HepG2 (cell line): ENCODE results near the gene ABCB6. TPM values are rescaled to one million over a fixed set of nuclear protein-coding genes. Genes with fewer than 3 reads are reported as not detected.

Source experiments
- ATAC-seq: fragments of 200-7000 bp; cut with Tn5 transposase; 3 replicates; pipeline ENCODE4 v1.9.1; 2020; ENCODE audit warnings: mild to moderate bottlenecking, moderate library complexity
- BruUV-seq: library from RNA; stranded (reverse); fragments of 400-500 nt; replicated peaks from 2 replicates; lab custom pipeline; 2021; lab: Mats Ljungman, UMichigan
- CTCF ChIA-PET: fragments of 300-600 bp; formaldehyde crosslinking; extraction: SDS; loops from one replicate; lab custom pipeline; 2021; ENCODE audit warnings: low total read pairs, inconsistent platforms, low intra/inter-chr PET ratio; lab: Yijun Ruan, JAX
- POLR2A ChIA-PET: fragments of 350-600 bp; sonication (Branson Sonifier 250); formaldehyde crosslinking; loops from one replicate; lab custom pipeline; 2020; ENCODE audit warnings: antibody characterized with exemption, inconsistent platforms; lab: Yijun Ruan, JAX
- DNase-seq: peaks from one replicate; pipeline ENCODE4 v3.0.0-alpha.2; 2015; ENCODE audit warnings: low spot score
- FAIRE-seq: peaks from 3 replicates; lab custom pipeline; 2011; peaks lifted over from hg19 to GRCh38; lab: Jason Lieb, UNC
- H2AFZ ChIP-seq: one replicate; pipeline ENCODE4 v1.6.1; 2011; ENCODE audit warnings: low read length, inconsistent platforms
- H3K27ac ChIP-seq: fragments of 300-600 bp; 3 replicates; pipeline ENCODE4 v1.8.0; 2011; ENCODE audit warnings: mixed run types, mild to moderate bottlenecking, mixed read lengths, low read length, inconsistent platforms; ENCODE audit not compliant: insufficient read depth; ENCODE audit errors: extremely low read length
- H3K27me3 ChIP-seq, 2 experiments: fragments of 200-600 bp in 1 of 2; 2 replicates in 1 of 2; 3 replicates in 1 of 2; pipeline versions ENCODE4 v1.6.0 to v1.8.0; 2011; ENCODE audit warnings: low read length in 2 of 2, mild to moderate bottlenecking in 2 of 2, moderate library complexity in 2 of 2, inconsistent platforms in 1 of 2; ENCODE audit not compliant: insufficient read depth in 2 of 2, control insufficient read depth in 1 of 2
- H3K36me3 ChIP-seq, 2 experiments: fragments of 200-600 bp in 1 of 2; replicated peaks in 1 of 2; 2 replicates in 1 of 2; 3 replicates in 1 of 2; pipeline versions ENCODE4 v1.5.1 to v1.8.0; 2011; ENCODE audit warnings: low read length in 2 of 2, inconsistent platforms in 1 of 2; ENCODE audit not compliant: insufficient read depth in 2 of 2, control insufficient read depth in 1 of 2
- H3K4me1 ChIP-seq: 2 replicates; pipeline ENCODE4 v1.5.1; 2012; ENCODE audit warnings: low read length, inconsistent platforms; ENCODE audit not compliant: insufficient read depth
- H3K4me2 ChIP-seq: 2 replicates; pipeline ENCODE4 v1.6.0; 2011; ENCODE audit warnings: low read depth, low read length, inconsistent platforms
- H3K4me3 ChIP-seq, 3 experiments: fragments of 200-600 bp in 1 of 3; sonication (generic), shearing (Covaris generic) in 1 of 3; replicated peaks in 1 of 3; 2 replicates each; pipeline ENCODE4 v1.5.1; 2011 to 2016; ENCODE audit warnings: low read length in 3 of 3, inconsistent platforms in 2 of 3, low read depth in 2 of 3, mild to moderate bottlenecking in 2 of 3, control low read depth in 1 of 3, mixed read lengths in 1 of 3; ENCODE audit not compliant: insufficient read depth in 1 of 3
- H3K79me2 ChIP-seq: one replicate; pipeline ENCODE4 v1.6.1; 2011; ENCODE audit warnings: low read length, inconsistent platforms; ENCODE audit not compliant: insufficient read depth
- H3K9ac ChIP-seq: 2 replicates; pipeline ENCODE4 v1.6.0; 2011; ENCODE audit warnings: mild to moderate bottlenecking, low read depth, low read length, inconsistent platforms; ENCODE audit not compliant: insufficient read depth
- H3K9me3 ChIP-seq: 2 replicates; pipeline ENCODE4 v1.5.1; 2012; ENCODE audit warnings: mild to moderate bottlenecking, low read length
- H4K20me1 ChIP-seq: 2 replicates; pipeline ENCODE4 v1.6.0; 2011; ENCODE audit warnings: inconsistent platforms, mild to moderate bottlenecking, low read length, moderate library complexity; ENCODE audit not compliant: insufficient read depth
- DNMT1 ChIP-seq: sonication (generic); formaldehyde crosslinking; IDR thresholded peaks from 2 replicates; pipeline ENCODE4 v1.5.1; 2020; ENCODE audit warnings: mild to moderate bottlenecking, missing genetic modification reagents
- DR1 ChIP-seq: sonication (generic); formaldehyde crosslinking; IDR thresholded peaks from 2 replicates; pipeline ENCODE4 v1.8.0; 2021; ENCODE audit warnings: mild to moderate bottlenecking, missing genetic modification reagents, inconsistent platforms
- HNRNPL ChIP-seq: fragments of 200-400 bp; formaldehyde crosslinking; IDR thresholded peaks from 2 replicates; pipeline ENCODE4 v1.6.1; 2017; ENCODE audit warnings: mild to moderate bottlenecking, low read depth, low read length
- KLF15 ChIP-seq: sonication (generic); formaldehyde crosslinking; IDR thresholded peaks from 2 replicates; pipeline ENCODE4 v1.8.1; 2023; ENCODE audit warnings: borderline replicate concordance, mild to moderate bottlenecking, inconsistent platforms, missing genetic modification reagents, mixed read lengths
- KLF9 ChIP-seq: IDR thresholded peaks from 2 replicates; pipeline ENCODE4 v1.6.1; 2016; ENCODE audit warnings: low read depth
- MAFF ChIP-seq: IDR thresholded peaks from 2 replicates; pipeline ENCODE4 v1.6.1; 2011; ENCODE audit warnings: low read depth, low read length, improper control_type of control experiment
- MYNN ChIP-seq: sonication (generic); formaldehyde crosslinking; IDR thresholded peaks from 2 replicates; pipeline ENCODE4 v1.4.0; 2020; ENCODE audit warnings: mild to moderate bottlenecking, low read depth, missing genetic modification reagents
- NCOR1 ChIP-seq: fragments of 200-600 bp; sonication (generic); IDR thresholded peaks from 2 replicates; pipeline ENCODE4 v1.7.0; 2017; ENCODE audit warnings: antibody characterized with exemption, low read length, borderline replicate concordance
- NPAS2 ChIP-seq: sonication (generic); formaldehyde crosslinking; IDR thresholded peaks from 2 replicates; pipeline ENCODE4 v1.8.0; 2022; ENCODE audit warnings: mild to moderate bottlenecking, missing genetic modification reagents, borderline replicate concordance
- POLR2G ChIP-seq: fragments of 200-400 bp; formaldehyde crosslinking; IDR thresholded peaks from 2 replicates; pipeline ENCODE4 v1.6.1; 2018; ENCODE audit warnings: mild to moderate bottlenecking, low read depth, low read length, moderate library complexity
- RARA ChIP-seq: IDR thresholded peaks from 2 replicates; pipeline ENCODE4 v1.6.1; 2016; ENCODE audit warnings: missing genetic modification reagents, missing compliant biosample characterization
- SOX6 ChIP-seq, 2 experiments: fragments of 450-650 bp in 1 of 2; sonication (generic) in 1 of 2; formaldehyde crosslinking in 1 of 2; IDR thresholded peaks; 2 replicates each; pipeline versions ENCODE4 v1.4.0 to v1.6.1; 2017 to 2020; ENCODE audit warnings: antibody characterized with exemption in 1 of 2, mild to moderate bottlenecking in 1 of 2, missing genetic modification reagents in 1 of 2
- ZNF225 ChIP-seq: sonication (generic); formaldehyde crosslinking; IDR thresholded peaks from 2 replicates; pipeline ENCODE4 v1.4.0; 2020; ENCODE audit warnings: mild to moderate bottlenecking, missing genetic modification reagents
- ZNF350 ChIP-seq: sonication (generic); formaldehyde crosslinking; IDR thresholded peaks from 2 replicates; pipeline ENCODE4 v1.4.0; 2020; ENCODE audit warnings: mild to moderate bottlenecking, low read depth, missing genetic modification reagents, borderline replicate concordance
- ZNF431 ChIP-seq: sonication (generic); formaldehyde crosslinking; IDR thresholded peaks from 2 replicates; pipeline ENCODE4 v1.9.0; 2022; ENCODE audit warnings: missing genetic modification reagents, low read depth, mild to moderate bottlenecking, borderline replicate concordance
- ZNF775 ChIP-seq: sonication (generic); formaldehyde crosslinking; IDR thresholded peaks from 2 replicates; pipeline ENCODE4 v1.4.0; 2020; ENCODE audit warnings: missing genetic modification reagents, mild to moderate bottlenecking, moderate library complexity, borderline replicate concordance
- ZNF792 ChIP-seq: IDR thresholded peaks from 2 replicates; pipeline ENCODE4 v1.6.1; 2016
- ZNF883 ChIP-seq: sonication (generic); formaldehyde crosslinking; IDR thresholded peaks from 2 replicates; pipeline ENCODE4 v1.5.1; 2020; ENCODE audit warnings: mild to moderate bottlenecking, missing genetic modification reagents; ENCODE audit errors: not compliant biosample characterization
- WGBS: methylation state at CpG from one replicate; pipeline ENCODE4 v1.1.6; 2017; ENCODE audit warnings: low lambda C conversion rate; 5-methylcytosine and 5-hydroxymethylcytosine counted together
- in situ Hi-C: cut with HindIII; loops from 2 replicates; pipeline ENCODE4 v1.10.0; 2017; ENCODE audit warnings: low pct_unique_long_range_greater_than_20kb; ENCODE audit not compliant: extremely low pct_ligation_motif_present
- intact Hi-C: fragments of 100-400 bp; cut with micrococcal nuclease; formaldehyde crosslinking; loops from one replicate; pipeline ENCODE4 v1.10.0; 2022; ENCODE audit not compliant: unreplicated experiment
- polyA plus RNA-seq, 8 experiments: library from polyadenylated mRNA; depleted of rRNA in 3 of 8; stranded (reverse) in 7 of 8; unstranded in 1 of 8; fragments of >200 nt; fragmentation: Illumina TruSeq in 4 of 8; extraction: Trizol in 4 of 8; gene quantifications; 2 replicates each; pipeline versions ENCODE4 v1.2.1 to v1.2.3, GENCODE V29; 2011 to 2016; ENCODE audit warnings: low read depth in 4 of 8, missing spikeins in 1 of 8, mixed read lengths in 1 of 8; ENCODE audit not compliant: insufficient read depth in 1 of 8
- total RNA-seq, 5 experiments: library from RNA; depleted of rRNA; stranded (reverse); fragments of >200 nt; fragmentation: Illumina TruSeq; extraction: Trizol; gene quantifications; 2 replicates each; pipeline ENCODE4 v1.2.3, GENCODE V29; 2016; ENCODE audit warnings: low read depth in 1 of 5
- TF ChIP-seq, protein P1 (sequence below): sonication (generic); formaldehyde crosslinking; IDR thresholded peaks from 2 replicates; pipeline ENCODE4 v1.5.0; 2020; ENCODE audit warnings: mild to moderate bottlenecking, missing genetic modification reagents, moderate library complexity

The ABCB6 gene
- total and polyA plus RNA-seq, 2 of the 13 experiments (the other 11 are each of a cell fraction or from before 2014, with no cell fraction given), result 91.1 to 137 TPM

DNA sequence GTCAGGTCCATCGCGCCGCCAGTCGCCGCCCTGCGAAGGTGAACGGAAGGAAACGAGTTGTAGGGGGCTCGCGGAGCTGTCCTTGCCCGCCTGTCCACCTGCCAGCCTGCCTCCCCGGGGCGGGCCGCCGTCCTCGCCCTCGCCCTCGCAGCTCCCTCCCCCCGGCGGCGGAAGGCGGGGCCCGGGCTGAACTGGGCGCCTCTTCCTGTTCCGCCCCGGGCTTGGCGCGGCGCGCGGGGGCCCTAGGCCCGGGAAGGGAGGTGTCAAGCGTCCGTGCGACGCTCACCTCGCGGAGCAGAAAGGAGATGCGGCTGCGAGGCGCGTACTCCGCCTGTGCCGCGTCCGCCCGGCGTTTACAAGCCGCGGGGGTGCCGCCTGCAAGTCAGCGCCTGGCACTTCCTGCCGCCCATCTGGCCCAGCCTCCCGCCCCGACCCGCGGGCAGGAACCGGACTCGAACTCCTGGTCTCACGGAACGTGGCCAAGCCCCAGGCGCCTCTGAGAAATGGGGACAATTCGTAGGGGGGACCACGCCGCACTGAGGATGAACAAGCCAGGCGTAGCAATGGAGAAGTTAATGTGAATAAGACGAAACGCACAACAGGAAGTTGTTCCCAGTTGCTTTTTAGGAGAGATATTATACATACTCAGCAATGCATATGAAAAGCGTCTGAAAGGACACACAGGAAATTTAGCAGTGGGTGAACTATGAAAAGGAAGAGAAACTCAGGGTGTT lies 41.8 kb downstream of the ABCB6 start, which contains the start of gene CNPPD1 (continued):
- TF ChIP-seq, protein P1, sequence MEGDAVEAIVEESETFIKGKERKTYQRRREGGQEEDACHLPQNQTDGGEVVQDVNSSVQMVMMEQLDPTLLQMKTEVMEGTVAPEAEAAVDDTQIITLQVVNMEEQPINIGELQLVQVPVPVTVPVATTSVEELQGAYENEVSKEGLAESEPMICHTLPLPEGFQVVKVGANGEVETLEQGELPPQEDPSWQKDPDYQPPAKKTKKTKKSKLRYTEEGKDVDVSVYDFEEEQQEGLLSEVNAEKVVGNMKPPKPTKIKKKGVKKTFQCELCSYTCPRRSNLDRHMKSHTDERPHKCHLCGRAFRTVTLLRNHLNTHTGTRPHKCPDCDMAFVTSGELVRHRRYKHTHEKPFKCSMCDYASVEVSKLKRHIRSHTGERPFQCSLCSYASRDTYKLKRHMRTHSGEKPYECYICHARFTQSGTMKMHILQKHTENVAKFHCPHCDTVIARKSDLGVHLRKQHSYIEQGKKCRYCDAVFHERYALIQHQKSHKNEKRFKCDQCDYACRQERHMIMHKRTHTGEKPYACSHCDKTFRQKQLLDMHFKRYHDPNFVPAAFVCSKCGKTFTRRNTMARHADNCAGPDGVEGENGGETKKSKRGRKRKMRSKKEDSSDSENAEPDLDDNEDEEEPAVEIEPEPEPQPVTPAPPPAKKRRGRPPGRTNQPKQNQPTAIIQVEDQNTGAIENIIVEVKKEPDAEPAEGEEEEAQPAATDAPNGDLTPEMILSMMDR (CRISPR knock-in tag), result no peak; the same call in 1 of the 2 replicates
- peak; percentile 85 for TF ChIP-seq POLR2G
- TF ChIP-seq ZNF792, result peak; percentile 93
- TF ChIP-seq SOX6 (IDR thresholded peaks at IDR 0.05), result no peak
- peak; percentile 51 for TF ChIP-seq SOX6 (CRISPR knock-in tag; IDR thresholded peaks at IDR 0.05)
- no peak for TF ChIP-seq NCOR1

DNA sequence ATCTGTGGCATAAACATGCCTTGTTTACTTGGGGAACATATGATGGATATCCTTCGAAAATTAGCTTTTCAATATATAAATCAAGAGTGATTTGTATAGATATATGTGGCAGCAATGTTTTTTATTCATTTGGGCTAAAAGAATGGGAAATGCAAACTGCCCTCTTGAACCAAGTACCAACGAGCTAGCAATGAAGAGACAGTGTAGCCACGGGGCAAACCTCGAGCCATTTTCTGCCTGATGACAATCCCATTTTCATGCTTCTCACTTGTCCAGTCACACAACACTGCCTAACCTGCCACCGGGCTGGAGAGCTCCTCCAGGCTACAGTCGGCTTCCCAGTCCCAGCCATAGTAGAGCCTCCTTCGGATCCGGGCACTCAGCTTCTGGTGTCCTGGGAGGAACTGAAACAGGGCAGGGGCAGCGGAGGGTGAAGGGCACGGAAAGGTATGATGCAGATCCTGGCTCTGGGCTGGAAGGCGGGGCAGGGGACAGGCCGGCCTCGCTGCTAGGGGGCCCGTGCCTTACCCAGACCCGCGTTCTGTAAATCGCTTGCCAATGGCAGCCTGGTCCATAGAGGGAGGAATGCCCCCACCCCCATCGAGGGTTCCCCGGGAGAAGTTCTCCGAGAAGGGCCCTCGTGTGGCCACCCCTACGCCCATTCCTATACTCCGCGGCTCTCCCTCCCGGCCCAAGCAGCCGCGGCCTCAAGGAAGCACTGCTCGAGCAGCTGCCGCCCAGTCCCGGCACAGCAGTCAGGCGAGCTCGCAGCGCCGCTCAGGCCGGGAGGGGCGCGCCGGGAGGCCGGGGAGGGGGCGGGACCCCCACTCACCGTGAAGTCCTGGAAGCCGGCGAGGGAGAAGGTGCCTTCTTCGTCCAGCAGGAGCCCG lies 42.6 kb downstream of the ABCB6 start:
- H4K20me1 ChIP-seq, result no peaks in the 10 kb centered on the region
- H3K4me2 ChIP-seq, result peak overlapping the region; percentile 100
- FAIRE-seq (no peak), DNase-seq (no peak), ATAC-seq (peak; percentile 61)
- peaks cover 37% of the 10 kb centered on the region for H3K4me1 ChIP-seq
- intact Hi-C loops, result loop anchor here (1.0 to 2.0 kb wide), 3 partner anchors 16 to 123 kb away; partner anchors contain the start of genes ABCB6 and NHEJ1
- WGBS, result 4% methylated on average over 24 of the region's 45 CpGs
- H3K27ac ChIP-seq, result peak overlapping the region; percentile 90
- peaks cover 26% of the 10 kb centered on the region for H3K79me2 ChIP-seq
- H2AFZ ChIP-seq, result no peak overlapping the region
- peak overlapping the region; percentile 82 for H3K9ac ChIP-seq
- POLR2A ChIA-PET, result interaction anchor here (0.7 to 10.4 kb wide), 32 partner anchors 8 to 517 kb away, joined by 3 to 227 read pairs (median 9); partner anchors contain the start of genes ABCB6, ANKZF1, ATG9A and BCS1L
- in situ Hi-C loops, result no loop called here
- H3K4me3 ChIP-seq, result peak overlapping the region; percentile 62 to 79 (median 72)
- peaks cover 21 to 41% of the 10 kb centered on the region in 2 experiments for H3K36me3 ChIP-seq
- CTCF ChIA-PET, result no interaction called here
- no TSS peak for BruUV-seq
- no peaks in the 10 kb centered on the region; a peak in 1 of 5 replicates for H3K27me3 ChIP-seq
- H3K9me3 ChIP-seq, result no peaks in the 10 kb centered on the region
- TF ChIP-seq KLF9 (CRISPR knock-in tag) (0 out of 2 replicates have a peak, but pooled peaks have one; percentile 14), ZNF225 (CRISPR knock-in tag) (peak; percentile 60; the same call in 1 of the 2 replicates), DNMT1 (CRISPR knock-in tag) (no peak), NPAS2 (CRISPR knock-in tag) (0 out of 2 replicates have a peak, but pooled peaks have one; percentile 63), KLF15 (no peak; the same call in 1 of the 2 replicates), HNRNPL (peak; percentile 82; the same call in 1 of the 2 replicates), MAFF (no peak), MYNN (CRISPR knock-in tag) (0 out of 2 replicates have a peak, but pooled peaks have one; percentile 7), ZNF775 (0 out of 2 replicates have a peak, but pooled peaks have one; percentile 16), DR1 (no peak; the same call in 1 of the 2 replicates), ZNF431 (CRISPR knock-in tag) (0 out of 2 replicates have a peak, but pooled peaks have one; percentile 4), RARA (0 out of 2 replicates have a peak, but pooled peaks have one; percentile 2), ZNF883 (CRISPR knock-in tag) (no peak), ZNF350 (CRISPR knock-in tag) (0 out of 2 replicates have a peak, but pooled peaks have one; percentile 59)
